Measurements from ENCODE around the gene COL13A1. TPM values are rescaled to one million over a fixed set of nuclear protein-coding genes. Genes with fewer than 3 reads are reported as not detected.

COL13A1 gene
- total RNA-seq, 4 donors from 2014 or later, result 1.2 to 6.8 (median 3.9) TPM

DNA sequence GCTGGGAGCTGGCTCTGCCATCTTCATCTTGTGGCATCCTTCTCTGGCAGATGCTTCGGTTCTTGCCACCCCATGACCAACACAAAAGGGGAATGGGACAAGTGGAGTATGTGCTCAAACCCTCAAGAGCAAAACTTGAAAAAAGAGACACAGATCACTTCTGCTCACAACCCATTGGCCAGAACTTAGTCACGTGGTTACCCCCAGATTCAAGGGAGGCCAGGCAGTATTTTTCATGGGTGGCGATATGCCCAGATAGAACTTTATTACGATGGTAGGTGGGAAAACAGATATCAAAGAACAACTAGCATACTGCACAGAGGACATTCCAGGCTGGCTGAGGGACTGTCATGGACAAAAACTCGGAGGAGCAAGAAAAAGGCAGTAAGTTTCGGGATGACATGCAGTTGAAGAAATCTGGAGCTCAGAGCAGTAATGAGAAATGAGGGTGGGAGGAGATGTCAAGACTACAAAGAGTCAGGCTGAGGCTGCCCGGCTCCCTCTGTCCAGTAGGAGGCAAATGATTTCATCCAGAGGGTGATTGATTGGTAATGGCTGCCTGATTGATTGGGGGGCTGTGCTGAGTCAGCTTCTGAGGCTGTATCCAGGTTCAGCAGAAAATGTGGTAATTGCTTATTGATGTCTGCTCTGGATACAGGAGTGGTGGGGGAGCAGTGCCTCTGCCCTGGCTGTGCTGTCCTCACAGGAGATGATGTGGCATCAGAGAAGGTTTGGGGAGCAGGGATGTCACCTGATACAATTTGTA lies 25.3 kb downstream of the COL13A1 start:
- H3K36me3 ChIP-seq, result no peaks in the 10 kb centered on the region
- no peak for ATAC-seq
- TF ChIP-seq POLR2A (IDR thresholded peaks at IDR 0.05), result no peak
- TF ChIP-seq POLR2AphosphoS5 (IDR thresholded peaks at IDR 0.05), result no peak
- TF ChIP-seq, protein P1, sequence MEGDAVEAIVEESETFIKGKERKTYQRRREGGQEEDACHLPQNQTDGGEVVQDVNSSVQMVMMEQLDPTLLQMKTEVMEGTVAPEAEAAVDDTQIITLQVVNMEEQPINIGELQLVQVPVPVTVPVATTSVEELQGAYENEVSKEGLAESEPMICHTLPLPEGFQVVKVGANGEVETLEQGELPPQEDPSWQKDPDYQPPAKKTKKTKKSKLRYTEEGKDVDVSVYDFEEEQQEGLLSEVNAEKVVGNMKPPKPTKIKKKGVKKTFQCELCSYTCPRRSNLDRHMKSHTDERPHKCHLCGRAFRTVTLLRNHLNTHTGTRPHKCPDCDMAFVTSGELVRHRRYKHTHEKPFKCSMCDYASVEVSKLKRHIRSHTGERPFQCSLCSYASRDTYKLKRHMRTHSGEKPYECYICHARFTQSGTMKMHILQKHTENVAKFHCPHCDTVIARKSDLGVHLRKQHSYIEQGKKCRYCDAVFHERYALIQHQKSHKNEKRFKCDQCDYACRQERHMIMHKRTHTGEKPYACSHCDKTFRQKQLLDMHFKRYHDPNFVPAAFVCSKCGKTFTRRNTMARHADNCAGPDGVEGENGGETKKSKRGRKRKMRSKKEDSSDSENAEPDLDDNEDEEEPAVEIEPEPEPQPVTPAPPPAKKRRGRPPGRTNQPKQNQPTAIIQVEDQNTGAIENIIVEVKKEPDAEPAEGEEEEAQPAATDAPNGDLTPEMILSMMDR (IDR thresholded peaks at IDR 0.05), result no peak
- no peak for TF ChIP-seq EP300 (IDR thresholded peaks at IDR 0.05)

DNA sequence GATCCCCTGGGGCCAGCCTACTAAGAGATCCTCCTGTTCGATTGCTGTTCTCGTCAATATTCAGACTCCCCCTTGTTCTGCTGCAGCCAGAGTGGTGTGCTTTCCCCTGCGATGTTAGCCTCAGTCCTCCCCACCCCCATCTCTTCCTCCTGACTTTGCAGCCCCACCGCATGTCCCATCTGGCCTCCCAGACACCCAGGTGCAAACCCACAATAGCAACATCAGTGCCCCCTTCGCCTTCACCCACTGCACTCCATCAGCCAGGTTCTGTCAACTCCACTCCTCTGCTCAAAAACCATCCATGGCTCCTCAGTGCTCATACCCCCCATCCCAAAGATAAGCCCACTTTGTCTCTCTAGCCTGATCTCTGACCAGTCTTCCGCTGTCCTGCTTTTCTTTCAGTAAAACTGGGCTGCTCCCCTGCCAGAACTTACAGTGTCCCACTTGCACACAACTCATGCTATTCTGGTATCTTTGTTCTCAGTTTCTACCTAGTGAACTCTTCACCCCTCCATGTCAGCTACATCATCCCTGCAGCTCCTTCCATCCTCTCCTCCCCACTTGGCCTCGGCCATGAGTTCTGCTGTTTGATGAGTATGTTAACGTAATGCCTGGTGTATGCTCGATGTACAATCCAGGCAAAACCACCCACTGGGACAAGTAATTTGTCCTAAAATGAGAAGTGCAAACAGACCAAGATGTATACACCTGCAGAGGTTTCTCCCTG lies 26.6 kb downstream of the COL13A1 start:
- Histone ChIP-seq H3K4me3 (no peak overlapping the region), H3K27ac (no peak overlapping the region), H3K36me3 (no peaks in the 10 kb centered on the region), H3K4me1 (peaks cover 0 to 8% (median 0%) of the 10 kb centered on the region in 3 donors), H3K9me3 (no peaks in the 10 kb centered on the region), H3K27me3 (peaks cover 5% of the 10 kb centered on the region)
- WGBS, 2 donors (ENCODE audit: low coverage in 1 of 2), result 65 to 71% methylated on average over 9 of the region's 9 CpGs
- TF ChIP-seq, protein P1 (IDR thresholded peaks at IDR 0.05), result no peak
- TF ChIP-seq POLR2A (IDR thresholded peaks at IDR 0.05), result no peak
- no peak for TF ChIP-seq EP300 (IDR thresholded peaks at IDR 0.05)
- no peak for TF ChIP-seq POLR2AphosphoS5 (IDR thresholded peaks at IDR 0.05)
- ATAC-seq, result no peak

More for the DNA sequence above, 25.3 kb downstream of the COL13A1 start:
- Histone ChIP-seq H3K27ac (no peak overlapping the region), H3K4me1 (peaks cover 0 to 8% (median 0%) of the 10 kb centered on the region in 3 donors), H3K9me3 (no peaks in the 10 kb centered on the region), H3K27me3 (peaks cover 5% of the 10 kb centered on the region), H3K4me3 (no peak overlapping the region)
- 92 to 96% methylated on average over 4 to 6 of the region's 7 CpGs for WGBS, 2 donors (ENCODE audit: low coverage in 1 of 2)

DNA sequence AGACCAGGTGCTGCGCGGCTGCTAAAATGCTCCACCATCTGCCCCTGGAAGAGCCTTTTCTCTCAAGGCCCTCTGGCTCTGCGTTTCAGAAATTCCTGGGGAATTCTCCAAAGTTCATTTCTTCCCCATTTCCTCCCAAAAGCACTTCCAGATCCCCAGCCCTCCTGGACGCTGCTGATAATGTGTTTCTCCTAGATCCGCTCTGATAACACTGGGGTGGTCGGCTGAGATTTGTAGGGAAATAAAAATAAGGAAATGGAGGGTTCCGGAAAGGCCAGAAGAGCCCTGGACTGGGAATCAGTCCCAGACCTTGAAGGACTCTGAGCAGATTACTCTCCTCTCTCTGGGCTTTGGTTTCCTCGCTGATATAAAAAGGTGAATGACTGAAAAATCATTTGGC lies 28.1 kb downstream of the COL13A1 start:
- H3K4me3 ChIP-seq, result no peak overlapping the region
- peaks cover 5% of the 10 kb centered on the region for H3K27me3 ChIP-seq
- WGBS, 2 donors (ENCODE audit: low coverage in 1 of 2), result 42 to 59% methylated on average over 5 to 8 of the region's 8 CpGs
- no peaks in the 10 kb centered on the region for H3K36me3 ChIP-seq
- no peaks in the 10 kb centered on the region for H3K9me3 ChIP-seq
- ATAC-seq, result no peak
- TF ChIP-seq EP300 (IDR thresholded peaks at IDR 0.05) (no peak), POLR2AphosphoS5 (IDR thresholded peaks at IDR 0.05) (no peak), POLR2A (IDR thresholded peaks at IDR 0.05) (no peak)
- TF ChIP-seq, protein P1 (IDR thresholded peaks at IDR 0.05), result no peak
- no peak overlapping the region for H3K27ac ChIP-seq
- H3K4me1 ChIP-seq, result peaks cover 0 to 8% (median 0%) of the 10 kb centered on the region in 3 donors

DNA sequence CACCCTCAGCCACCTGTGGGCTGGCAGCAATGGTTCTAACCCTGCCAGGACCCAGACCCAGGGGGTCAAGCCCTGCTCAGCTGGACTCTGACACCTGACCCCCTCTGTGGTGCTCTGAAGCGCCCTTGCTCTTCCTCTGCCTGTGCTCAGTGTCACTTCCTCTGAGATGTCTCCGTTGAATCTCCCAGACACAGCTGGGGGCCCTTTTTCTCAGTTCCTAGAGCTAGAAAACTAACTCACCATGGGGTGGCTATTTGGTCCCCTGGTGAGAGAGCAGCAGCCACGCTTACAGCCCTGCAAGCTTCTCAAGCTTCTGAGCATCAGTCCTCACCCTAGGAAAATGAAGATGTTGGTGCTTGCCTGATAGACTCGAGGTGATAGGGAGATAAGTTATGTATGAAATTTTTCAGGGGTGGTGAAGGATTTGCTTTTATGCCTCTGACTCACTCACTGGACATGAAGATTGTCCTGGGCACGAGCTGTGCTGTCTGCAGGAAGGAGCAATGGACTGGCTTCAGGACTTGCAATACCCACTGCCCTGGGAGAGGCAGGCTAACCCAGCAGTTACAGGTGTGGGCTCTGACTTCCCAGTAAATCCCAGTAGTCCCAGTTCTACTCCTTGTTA lies 29.6 kb downstream of the COL13A1 start:
- H3K4me3 ChIP-seq, result no peak overlapping the region
- peaks cover 5% of the 10 kb centered on the region for H3K27me3 ChIP-seq
- H3K9me3 ChIP-seq, result no peaks in the 10 kb centered on the region
- ATAC-seq, result no peak
- TF ChIP-seq, protein P1 (IDR thresholded peaks at IDR 0.05), result no peak
- TF ChIP-seq POLR2A (IDR thresholded peaks at IDR 0.05) (no peak), EP300 (IDR thresholded peaks at IDR 0.05) (no peak), POLR2AphosphoS5 (IDR thresholded peaks at IDR 0.05) (no peak)
- H3K27ac ChIP-seq, result no peak overlapping the region
- H3K36me3 ChIP-seq, result no peaks in the 10 kb centered on the region
- WGBS, 2 donors (ENCODE audit: low coverage in 1 of 2), result 73% methylated on average over 3 of the region's 5 CpGs; no CpG with 5 or more reads in 1 of the 2 donors
- H3K4me1 ChIP-seq, result no peaks in the 10 kb centered on the region
